HuH-7.5 (cell line): ENCODE data around the gene KCNF1.
"Not testable (repeated sequence)": the region's sequence is repeated elsewhere in the genome, so short reads cannot be mapped to it uniquely, and the experiment has no call there.

Experiments used
- DNase-seq: peaks from one replicate; pipeline ENCODE4 v3.0.0; 2011; ENCODE audit warnings: low spot score

The KCNF1 gene

GRCh38 chr2:10940596-10940995, 28.9 kb downstream of the KCNF1 start:
- DNase-seq = no peak

GRCh38 chr2:10941383-10941782, 29.6 kb downstream of the KCNF1 start:
- no peak for DNase-seq

- no peak for DNase-seq
Observed at GRCh38 chr2:10944799-10945198, 33.1 kb downstream of the KCNF1 start.

GRCh38 chr2:10946394-10946793, 34.7 kb downstream of the KCNF1 start:
- no peak for DNase-seq

- no peak for DNase-seq
Observed at GRCh38 chr2:10947005-10947440, 35.3 kb downstream of the KCNF1 start.

- no peak for DNase-seq
Observed at GRCh38 chr2:10947446-10948187, 35.9 kb downstream of the KCNF1 start.

GRCh38 chr2:10948188-10948564, 36.4 kb downstream of the KCNF1 start:
- no peak for DNase-seq

GRCh38 chr2:10948606-10949230, 37.0 kb downstream of the KCNF1 start:
- DNase-seq = no peak

- no peak for DNase-seq
Observed at GRCh38 chr2:10949835-10950234, 38.1 kb downstream of the KCNF1 start.

- no peak for DNase-seq
Observed at GRCh38 chr2:10951558-10952414, 40.1 kb downstream of the KCNF1 start.

- DNase-seq = no peak
Observed at GRCh38 chr2:10954416-10954815, 42.7 kb downstream of the KCNF1 start.

- no peak for DNase-seq
Observed at GRCh38 chr2:10954856-10955818, 43.4 kb downstream of the KCNF1 start.

- DNase-seq = no peak
Observed at GRCh38 chr2:10956006-10956790, 44.5 kb downstream of the KCNF1 start.

- no peak for DNase-seq
Observed at GRCh38 chr2:10957391-10957790, 45.7 kb downstream of the KCNF1 start.

GRCh38 chr2:10958452-10958851, 46.7 kb downstream of the KCNF1 start:
- not testable (repeated sequence) for DNase-seq

GRCh38 chr2:10960606-10961489, 49.1 kb downstream of the KCNF1 start:
- DNase-seq = no peak

GRCh38 chr2:10961490-10961875, 49.7 kb downstream of the KCNF1 start:
- no peak for DNase-seq

- no peak for DNase-seq
Observed at GRCh38 chr2:10962004-10962403, 50.3 kb downstream of the KCNF1 start.

- DNase-seq = no peak
Observed at GRCh38 chr2:10963155-10963554, 51.4 kb downstream of the KCNF1 start.
